HUDEP-2 (cell line): ENCODE results near the gene VAPB.

Experiments used
- DNase-seq, 76 experiments: peaks; one replicate each; lab custom pipeline; 2025; ENCODE audit not compliant: unreplicated experiment in 76 of 76; lab: John Stamatoyannopoulos, UW

The VAPB gene

DNA sequence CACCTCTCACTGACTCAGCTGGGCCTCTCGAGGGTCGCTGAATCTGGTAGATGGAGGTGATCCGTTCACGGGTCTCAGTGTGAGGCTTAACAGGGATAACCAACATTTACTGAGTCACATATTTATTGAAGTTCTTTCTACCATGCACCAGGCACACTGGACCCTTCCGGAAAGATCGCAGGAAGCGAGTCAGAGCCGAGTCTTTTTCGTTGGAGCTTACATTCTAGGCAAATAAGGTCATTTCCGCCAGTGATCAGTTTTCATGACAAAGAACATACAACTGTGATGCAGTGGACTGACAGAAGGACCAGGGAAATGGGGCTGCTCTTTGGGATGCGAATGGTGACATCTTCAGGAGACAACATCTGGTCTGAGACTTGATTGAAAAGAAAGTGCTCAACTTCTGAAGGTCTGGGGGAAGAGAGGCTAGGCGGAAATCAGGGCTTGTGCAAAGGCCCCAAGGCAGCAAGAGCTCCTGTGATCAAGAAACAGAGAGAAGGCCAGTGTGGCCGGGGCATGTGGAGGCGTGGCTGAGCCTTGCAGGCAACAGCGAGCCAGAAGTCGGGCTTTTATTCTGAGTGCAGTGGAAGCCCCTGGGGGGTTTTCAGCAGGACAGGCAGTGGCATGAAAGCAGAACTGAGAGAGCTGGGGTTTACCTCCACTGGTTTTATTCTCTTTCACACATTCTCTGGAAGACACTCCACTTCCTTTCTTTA is 69.5 kb downstream of the VAPB start:
- DNase-seq, result no peak

DNA sequence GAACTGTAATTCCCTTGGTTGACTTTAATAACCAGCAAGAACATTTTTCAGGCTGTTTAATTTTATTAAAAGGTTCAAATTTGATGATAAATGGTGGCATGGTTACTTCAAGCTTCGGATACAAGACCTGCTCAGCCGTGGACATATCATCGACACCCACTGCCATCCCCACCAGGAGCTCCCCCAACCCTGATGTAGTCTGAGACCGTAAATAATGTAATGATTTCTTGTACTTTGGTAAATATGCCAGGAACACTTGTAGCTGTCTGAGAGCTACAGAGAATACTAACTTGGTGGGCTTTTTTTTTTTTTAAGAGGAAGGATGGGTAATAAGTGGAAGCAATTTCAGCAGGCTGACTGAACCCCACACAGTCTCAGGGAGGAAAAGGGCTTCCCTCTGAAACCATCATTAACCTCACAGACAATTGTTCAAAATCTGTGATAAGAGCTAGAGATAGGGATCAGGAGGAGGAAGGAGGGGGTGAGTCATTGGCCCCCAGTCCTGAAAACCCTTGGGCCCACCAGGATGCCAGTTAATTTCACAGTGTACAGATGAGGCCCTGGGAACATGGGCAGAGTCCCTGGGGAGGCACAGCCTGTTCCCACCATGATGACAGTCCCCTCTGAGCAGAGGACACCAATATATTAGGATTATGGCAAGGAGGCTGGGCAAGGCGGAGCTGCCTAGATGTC is 70.2 kb downstream of the VAPB start:
- no peak for DNase-seq

DNA sequence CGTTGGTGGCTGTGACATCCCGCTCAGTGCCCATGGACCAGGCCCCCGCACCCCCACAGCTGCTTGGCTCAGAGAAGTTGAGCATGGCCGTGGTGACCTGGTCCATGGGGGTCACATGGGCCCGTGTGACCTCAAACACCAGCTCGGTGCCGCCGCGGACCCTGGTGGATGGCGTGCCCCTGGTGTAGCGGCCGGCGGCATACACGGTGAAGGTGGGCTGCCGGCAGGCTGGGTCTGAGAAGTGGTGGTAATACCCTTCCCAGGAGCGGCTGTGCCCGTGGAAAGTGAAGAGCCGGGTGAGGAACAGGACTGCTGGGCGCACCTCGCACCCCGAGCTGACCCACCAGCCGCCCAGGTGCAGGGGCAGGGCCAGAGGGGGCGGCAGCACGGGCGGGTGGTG is 72.1 kb downstream of the VAPB start:
- DNase-seq, result no peak

DNA sequence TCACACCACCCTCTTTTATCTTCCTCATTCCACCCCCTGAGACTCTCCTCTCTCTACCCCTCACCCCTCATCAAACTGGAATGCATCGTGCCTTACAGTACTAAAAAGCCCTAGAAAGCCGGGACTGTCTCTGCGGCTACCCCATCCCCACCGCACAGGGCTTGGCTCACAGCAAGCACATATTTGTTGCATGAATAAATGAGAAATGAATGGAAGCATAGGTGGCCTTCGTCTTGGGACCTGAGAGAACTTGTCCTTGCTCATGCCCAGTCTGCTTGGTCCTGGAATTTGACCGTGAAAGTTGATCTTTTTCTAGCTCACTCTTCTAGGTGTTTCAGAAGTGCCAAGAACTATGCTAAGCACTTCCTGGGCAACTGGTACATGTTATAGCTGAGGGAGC is 72.9 kb downstream of the VAPB start:
- DNase-seq, result no peak

DNA sequence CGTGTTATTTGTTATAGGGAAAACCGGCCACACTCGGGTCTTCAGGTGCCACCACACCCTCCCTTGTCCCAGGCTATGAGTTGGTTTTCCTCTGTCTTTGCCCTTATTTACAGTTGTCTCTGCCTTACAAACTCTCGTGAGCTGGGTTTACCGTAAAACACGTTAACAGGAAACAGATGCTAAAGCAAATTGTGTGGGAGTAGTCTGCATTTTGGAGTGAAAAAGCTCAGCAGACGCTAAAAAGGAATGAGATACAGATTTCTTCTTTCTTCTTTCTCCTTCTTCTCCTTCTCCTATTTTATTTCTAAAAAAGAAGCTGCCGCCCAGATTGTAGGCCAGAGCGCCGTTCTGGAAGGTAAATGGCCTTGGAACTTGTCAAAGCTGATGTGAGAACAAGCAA is 74.2 kb downstream of the VAPB start:
- no peak for DNase-seq

DNA sequence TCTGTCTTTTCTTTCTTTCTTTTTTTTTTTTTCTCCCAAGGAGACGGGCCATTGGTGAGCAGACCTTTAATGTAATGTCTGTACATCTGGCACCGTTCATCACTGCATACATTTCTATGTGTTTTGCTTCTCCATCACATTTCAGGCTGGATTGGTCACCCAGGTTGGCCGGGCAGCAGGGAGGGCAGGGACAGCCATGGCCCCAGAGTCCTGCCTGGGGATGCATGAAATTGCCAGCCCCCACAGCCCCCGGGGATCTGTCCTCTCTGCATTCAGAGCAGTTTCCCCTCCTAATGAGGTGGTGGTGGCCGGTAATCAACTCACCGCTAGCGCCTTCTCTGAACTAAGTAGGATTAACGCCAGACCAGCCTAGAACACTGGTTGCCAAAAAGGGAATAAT is 75.8 kb downstream of the VAPB start:
- DNase-seq, result no peak

DNA sequence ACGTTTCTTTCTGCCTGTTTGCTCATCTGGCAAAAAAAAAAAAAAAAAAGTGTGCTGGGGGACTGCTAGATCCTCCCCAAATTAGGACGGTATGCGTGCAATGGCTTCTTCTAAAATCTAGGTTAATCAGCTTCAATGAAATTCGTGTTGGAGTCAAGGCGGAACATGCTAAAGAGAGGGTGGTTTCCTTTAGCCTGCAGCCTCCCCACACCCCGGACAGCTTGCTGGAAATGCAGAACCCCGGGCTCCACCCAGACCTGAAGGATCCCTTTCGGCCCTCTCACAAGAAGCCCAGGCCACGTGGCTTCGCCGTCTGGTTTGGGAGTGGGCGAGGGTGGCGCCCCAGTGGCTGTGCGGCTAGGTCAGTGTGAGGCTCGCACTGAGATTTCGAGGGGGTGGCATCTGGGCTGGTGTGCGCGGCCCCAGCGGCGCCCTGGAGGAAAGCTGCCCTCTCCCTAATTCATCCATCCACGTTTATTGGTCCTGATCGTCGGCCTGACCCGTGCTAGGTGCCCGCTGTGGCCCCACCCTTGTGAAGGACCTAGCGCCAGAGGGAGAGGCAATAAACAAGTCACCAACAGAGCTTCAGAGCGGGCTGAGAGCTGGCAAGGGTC is 77.2 kb downstream of the VAPB start:
- DNase-seq, result no peak

DNA sequence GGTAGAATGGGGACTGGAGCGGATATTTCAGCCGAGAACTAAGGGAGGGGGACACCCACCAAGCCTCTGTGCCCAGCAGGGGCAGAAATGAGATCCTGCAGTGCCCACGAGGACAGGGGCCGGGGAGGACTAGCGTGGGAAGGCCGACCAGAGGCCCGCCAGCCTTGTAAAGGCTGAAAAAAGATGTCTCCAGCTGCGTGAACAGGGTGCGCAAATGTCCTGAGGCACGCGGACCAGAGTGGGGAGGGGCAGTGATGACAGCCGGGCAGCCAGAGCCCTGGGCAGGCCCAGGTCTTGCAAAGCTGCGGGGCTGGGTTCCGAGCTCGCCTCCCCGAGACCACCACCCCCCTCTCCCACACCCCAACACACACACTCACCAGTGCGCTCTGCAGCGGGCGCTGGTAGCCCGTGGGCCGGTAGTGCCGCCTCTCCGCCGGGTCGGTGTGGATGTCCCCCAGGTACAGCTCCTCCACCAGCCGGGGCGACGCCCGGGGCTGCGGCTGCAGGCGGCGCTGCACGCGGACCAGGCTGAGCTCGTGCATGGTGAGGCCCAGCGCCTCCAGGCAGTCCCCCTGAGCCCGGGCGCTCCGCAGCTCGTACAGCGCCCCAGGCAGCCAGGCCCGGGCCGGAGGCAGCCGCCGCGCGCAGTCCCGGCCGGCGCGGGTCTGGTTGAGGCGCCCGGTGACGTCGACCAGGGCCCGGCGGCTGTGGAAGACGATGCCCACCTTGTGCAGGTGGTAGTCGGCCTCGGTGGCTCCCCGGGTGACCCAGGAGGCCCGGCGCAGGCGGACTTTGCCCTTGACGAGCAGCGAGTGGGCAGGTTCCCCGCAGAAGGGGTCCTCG is 77.9 kb downstream of the VAPB start:
- no peak for DNase-seq

DNA sequence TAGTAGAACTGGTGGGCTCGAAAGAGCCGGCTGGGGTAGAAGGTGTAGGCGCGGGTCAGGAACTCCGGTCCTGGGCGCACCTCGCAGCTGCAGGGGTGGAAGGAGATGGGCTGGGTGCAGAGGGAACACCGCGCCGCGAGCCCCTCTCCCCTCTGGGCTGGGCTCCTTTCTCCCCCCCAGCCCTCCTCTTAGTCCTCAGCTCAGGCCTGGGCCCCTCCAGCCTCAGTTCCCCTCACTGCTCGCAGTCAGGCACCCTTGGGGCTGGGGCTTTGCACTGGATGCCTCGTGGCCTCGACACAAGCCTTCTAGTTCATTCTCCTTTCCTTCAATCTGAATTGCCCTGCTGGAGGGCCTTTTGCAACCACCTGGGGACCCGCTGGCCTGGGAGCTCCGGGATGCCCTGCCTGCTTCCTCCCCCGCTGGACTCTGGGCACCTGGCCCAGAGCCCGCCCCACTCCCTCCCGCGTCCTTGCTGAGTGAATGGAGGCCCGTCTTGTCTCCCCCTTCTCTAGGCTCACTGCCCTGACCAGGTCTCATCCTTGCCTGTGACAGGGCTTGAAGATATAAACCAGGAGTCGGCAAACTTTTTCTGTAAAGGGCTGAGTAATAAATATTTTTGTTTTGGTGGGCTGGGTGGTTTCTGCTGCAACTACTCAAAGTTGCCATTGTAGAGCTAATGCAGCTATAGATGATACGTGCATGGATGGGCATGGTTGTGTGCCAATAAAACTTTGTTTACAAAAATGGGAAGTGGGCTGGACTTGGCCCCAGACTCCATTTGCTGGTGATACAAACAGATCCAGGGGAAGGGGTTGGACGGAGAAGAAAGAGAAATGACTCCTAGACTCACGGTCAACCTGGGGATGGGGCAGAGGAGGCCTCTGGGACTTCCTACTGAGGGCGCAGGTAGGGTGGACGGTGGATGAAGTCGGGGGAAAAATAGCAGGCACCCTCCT is 78.8 kb downstream of the VAPB start:
- no peak for DNase-seq

DNA sequence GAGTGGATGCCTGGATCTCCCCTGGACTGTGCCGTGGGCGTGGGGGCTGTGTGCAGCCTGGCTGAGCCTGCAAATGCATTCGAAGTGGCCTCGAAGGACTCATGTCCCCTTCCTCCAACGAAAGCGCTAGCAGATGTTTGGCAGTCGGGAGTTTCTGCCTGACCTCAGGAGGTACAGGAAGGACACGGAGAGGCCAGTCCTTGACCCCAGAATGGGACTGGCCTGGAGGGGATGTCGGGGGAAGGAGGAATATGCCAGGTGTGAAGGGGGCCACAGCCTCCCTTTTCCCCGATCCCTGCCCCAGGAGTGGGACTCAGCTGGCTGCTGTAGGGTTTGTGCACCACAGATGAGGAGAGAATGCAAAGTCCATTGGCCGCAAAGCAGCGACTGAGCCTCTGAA is 80.6 kb downstream of the VAPB start:
- no peak for DNase-seq

DNA sequence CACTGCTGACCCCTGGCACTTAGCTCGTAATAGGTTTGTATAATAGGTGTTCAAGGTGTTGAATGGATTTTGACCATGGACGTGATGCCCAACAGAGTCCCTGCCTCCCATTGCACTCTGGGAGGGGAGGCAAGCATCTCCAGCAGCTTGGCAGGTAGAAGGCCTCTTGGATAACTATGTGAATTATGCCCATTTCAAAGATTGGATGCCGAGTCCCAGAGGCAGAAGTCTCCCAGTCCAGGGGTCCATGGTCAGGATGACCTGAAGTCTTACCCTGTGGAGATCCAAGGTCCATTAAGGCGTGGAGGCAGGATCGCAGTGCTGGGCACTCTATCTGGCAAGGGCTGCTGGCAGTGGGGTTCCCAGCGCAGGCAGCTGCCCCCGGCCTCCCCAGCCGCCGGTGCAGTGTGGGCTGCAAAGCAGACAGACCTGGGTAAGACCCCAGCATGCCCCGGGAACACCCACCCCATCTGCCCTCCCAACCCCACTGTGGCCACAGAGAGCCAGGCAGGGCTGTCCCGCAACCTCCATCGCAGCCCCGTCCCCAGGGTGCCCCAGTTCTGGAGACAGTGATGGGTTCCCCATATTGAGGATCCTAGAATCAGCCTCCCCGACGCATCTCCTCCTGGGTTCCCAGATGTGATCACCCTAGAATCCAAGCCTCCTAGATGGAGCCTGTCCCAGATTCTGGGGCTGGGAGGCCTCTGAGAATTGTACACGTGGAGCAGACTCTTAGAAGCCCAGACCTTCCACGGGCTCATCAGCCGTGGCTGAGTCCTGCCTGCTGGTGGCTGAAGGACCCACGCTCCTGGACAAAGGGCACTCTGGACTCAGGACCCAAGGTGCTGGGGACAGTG is 81.5 kb downstream of the VAPB start:
- DNase-seq, result no peak

DNA sequence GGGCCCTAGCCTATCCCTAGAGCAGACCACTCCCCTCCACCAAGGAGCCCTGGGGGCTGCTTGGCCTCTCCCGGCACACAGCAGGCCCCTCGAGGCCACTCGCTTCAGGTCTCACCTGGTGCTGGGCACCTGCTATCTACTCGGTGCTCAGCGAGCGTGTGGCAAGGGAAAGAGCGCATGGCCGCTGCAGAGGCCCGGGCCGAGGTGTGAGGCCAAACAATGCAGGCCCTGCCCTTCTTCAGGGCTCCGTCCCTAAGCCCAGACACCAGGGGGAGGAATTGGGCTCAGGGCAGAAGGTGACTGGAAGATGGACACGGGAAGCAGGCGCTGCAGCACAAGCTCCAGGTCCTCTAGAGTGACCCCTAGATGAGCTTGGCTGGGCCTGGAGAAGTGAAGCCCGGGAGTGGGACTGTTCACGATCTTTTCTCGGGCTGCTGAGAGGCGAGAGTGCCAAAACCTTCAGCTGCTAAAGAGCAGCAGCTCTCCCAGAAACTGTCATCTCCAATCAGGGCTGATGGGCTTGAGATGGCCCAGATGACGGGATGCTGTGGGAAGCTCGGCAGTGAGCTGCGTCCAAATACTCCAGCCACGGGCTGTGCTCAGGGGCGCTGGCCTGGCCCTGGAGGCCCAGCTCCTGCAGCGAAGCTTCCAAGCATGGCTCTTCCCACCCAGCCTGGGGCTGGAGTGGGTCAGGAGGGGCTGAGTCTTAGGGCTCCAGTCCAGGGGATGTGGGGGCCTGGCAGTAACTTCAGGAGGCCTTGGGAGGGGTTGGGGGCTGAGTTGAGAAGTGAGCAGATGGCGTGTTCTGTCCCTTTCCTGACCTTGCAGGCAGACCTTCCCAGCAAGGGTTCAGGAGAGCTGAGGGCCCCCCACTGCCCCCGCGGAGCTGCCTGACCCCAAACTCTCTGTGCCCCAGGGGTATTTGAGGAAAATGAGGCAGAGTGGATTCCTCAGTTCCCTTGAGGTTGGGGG is 82.5 kb downstream of the VAPB start:
- no peak for DNase-seq

DNA sequence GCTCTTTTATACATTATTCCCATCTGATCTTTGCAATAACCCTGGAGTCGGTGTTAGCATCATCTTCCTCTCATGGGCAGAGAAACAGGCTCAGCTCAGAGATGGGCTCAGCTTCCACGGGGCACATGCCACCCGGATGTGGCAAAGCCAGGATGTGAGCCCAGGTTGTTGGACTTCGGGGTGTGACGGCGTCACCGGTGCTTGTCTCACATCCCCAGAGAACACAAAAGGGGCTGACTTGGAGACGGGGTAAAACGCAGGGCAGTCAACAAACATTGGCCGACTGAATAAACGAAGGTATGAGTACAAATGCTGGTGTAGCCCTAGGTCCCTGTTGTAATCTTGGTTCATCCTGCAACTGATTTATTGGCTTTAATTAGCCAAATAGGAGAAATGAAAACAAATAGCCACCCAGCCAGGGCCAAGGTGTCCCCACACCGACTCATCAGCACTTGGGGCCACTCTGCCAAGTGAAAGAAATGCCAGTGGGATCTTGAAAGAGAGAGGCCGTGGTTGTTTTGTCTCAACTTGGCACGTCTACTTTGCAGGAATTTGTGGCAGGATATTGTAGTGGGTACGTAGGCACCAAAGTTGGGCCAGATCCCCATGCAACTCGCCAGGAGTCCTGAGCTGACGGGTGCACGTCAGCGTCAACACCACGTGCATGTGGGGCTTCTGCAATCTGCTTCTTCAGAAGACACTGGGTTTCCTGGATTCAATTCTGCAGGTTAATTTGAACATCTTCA is 83.4 kb downstream of the VAPB start:
- DNase-seq, result no peak

DNA sequence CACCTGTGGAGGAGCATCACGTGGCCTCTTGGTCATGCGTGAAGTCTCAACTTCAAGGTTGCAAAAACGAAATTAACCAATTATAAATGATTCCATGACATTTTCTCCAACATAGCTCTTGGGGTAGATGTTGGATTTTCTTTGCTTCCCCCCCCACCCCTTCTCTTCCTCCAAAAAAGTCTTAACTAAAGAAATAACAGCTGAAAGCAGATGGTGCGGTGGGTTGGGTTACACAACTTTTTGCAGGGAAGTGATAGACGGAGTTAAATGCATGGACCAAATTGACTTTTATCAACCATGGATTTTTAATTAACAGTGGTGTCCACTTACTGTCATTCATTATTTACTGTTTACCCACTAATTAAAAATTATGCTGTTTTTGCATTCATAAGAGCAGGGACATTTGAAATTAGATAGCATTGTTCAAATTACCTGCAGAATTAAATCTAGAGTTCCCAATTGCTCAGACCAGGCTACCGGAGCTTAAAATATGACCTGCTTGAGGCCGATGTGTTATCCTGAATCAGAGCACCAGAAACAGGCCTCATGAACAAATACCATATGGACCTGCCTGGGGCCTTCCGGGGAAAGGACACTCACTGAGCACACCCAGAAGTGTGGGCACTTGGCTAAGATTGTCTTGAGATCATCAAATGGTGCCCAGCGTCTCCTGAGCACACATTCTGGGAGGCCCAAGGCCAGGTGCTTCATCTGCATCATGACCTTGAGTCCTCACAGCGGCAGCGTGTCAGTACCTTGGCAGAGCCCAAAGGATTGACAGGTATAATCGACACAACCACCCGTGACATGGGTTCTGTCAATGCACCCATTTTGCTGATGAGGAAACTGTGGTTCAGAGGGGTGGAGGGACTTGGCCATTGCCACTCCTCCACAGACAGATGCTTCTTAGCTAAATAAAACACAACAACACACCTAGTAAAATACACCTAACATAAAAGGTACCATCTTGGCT is 84.7 kb downstream of the VAPB start:
- no peak for DNase-seq

DNA sequence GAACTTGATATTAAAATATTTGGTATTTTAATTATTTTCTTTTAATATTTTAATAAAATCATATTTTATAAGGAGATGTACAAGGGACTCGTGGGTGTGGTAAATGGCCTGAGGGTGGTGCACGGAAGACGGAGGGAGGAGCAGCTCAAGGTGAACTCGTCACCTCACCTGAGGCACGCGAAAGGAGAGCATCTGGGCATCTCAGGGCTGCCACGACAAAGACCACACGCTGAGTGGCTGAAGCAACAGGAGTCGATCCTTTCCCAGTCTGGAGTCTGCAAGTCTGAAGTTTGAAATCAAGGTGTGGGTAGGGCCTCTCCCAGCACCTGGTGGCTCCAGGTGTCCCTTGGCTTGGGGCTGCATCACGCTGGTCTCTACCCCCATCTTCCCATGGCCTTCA is 86.4 kb downstream of the VAPB start:
- no peak for DNase-seq

DNA sequence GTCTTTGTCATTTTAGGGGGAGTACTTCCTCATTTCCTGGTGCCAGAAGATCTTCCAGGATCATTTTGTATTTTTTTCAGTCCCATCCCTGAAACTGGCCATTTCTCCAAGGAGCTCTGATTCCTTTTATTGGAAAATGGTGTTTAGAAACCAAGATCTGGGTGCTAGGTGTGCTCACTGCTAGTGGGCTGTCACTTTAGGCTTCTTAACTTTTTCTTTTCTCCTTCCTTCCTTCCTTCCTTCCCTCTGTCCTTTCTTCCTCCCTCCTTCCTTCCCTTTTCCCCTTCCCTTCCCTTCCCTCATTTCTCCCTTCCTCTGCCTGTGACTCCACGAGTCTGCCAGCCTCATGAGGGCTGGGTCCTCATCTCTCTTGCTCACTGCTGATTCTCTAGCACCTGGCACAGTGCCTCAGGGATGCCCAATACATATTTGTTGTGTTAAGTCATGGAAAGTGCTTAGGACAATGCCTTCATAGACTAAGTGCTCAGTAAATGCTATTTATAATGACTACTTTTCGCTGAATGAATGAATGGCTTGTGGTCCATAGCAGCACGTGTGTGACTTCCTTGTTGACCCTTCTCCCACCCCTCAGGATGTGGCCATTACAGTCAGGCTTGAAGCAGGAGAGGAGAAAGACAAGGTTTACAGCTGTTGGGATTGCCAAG is 89.2 kb downstream of the VAPB start:
- no peak for DNase-seq
